Transverse colon (tissue), 4 donors: ENCODE measurements around the gene PARP3. TPM values are rescaled to one million over a fixed set of nuclear protein-coding genes. Genes with fewer than 3 reads are reported as not detected.
"Not testable (repeated sequence)": the region's sequence is repeated elsewhere in the genome, so short reads cannot be mapped to it uniquely, and the experiment has no call there.

Experiments
- DNase-seq: peaks from one replicate; pipeline ENCODE4 v3.0.0-alpha.2; 2019
- H3K27ac ChIP-seq, 4 donors: fragments of 200-600 bp; sonication (generic); 2 replicates each; pipeline ENCODE4 v1.5.1; 2016 to 2018; ENCODE audit warnings: inconsistent platforms in 4 of 4
- H3K27me3 ChIP-seq: fragments of 200-600 bp; sonication (generic); 2 replicates; pipeline ENCODE4 v1.5.1; 2017; ENCODE audit warnings: inconsistent platforms
- H3K36me3 ChIP-seq, 4 donors: fragments of 200-600 bp; sonication (generic); 2 replicates each; pipeline ENCODE4 v1.5.1; 2017 to 2019; ENCODE audit warnings: inconsistent platforms in 4 of 4
- H3K4me1 ChIP-seq, 4 donors: fragments of 200-600 bp; sonication (generic); 2 replicates each; pipeline ENCODE4 v1.5.1; 2017 to 2020; ENCODE audit warnings: inconsistent platforms in 4 of 4
- H3K4me3 ChIP-seq, 4 donors: fragments of 200-600 bp; sonication (generic); 1 replicate in 1 of 4; 2 replicates in 3 of 4; pipeline versions ENCODE4 v1.5.1 to v1.6.1; 2017 to 2019; ENCODE audit warnings: inconsistent platforms in 4 of 4
- H3K9me3 ChIP-seq, 2 donors: fragments of 200-600 bp; sonication (generic); 2 replicates each; pipeline ENCODE4 v1.5.1; 2017 to 2019; ENCODE audit warnings: inconsistent platforms in 2 of 2
- CTCF ChIP-seq, 5 experiments: fragments of 200-600 bp in 3 of 5; fragments of 450-650 bp in 2 of 5; sonication (generic) in 3 of 5; IDR thresholded peaks; 1 replicate in 2 of 5; 2 replicates in 3 of 5; pipeline ENCODE4 v1.5.1; 2016 to 2017; ENCODE audit warnings: antibody characterized with exemption in 5 of 5, inconsistent platforms in 3 of 5, mild to moderate bottlenecking in 2 of 5, moderate library complexity in 1 of 5
- EP300 ChIP-seq: sonication (generic); formaldehyde crosslinking; IDR thresholded peaks from one replicate; pipeline ENCODE4 v1.6.1; 2017; ENCODE audit warnings: antibody characterized with exemption, low read depth
- POLR2A ChIP-seq: fragments of 450-650 bp; IDR thresholded peaks from one replicate; pipeline ENCODE4 v1.6.1; 2016; ENCODE audit warnings: antibody characterized with exemption, mild to moderate bottlenecking, moderate library complexity
- POLR2AphosphoS5 ChIP-seq, 3 donors: sonication (generic); formaldehyde crosslinking; IDR thresholded peaks; one replicate each; pipeline ENCODE4 v1.6.1; 2016; ENCODE audit warnings: antibody characterized with exemption in 3 of 3
- WGBS, 2 donors: methylation state at CpG; one replicate each; pipeline ENCODE4 v1.1.5; 2018; ENCODE audit warnings: low coverage in 1 of 2; 5-methylcytosine and 5-hydroxymethylcytosine counted together
- in situ Hi-C, 4 donors: fragments of 200-750 bp; cut with MboI; loops; one replicate each; pipeline versions ENCODE4 v1.15.0 to v1.15.1; 2017; ENCODE audit warnings: low sequenced_read_pairs in 3 of 4, low pct_ligation_motif_present in 1 of 4, low pct_unique_long_range_greater_than_20kb in 1 of 4
- intact Hi-C: fragments of 100-400 bp; cut with DNase I; formaldehyde crosslinking; loops from one replicate; pipeline ENCODE4 v1.15.1; 2023; ENCODE audit warnings: low total_unique reads
- total RNA-seq, 4 donors: library from RNA; depleted of rRNA; stranded (reverse); fragments of >200 nt; gene quantifications; one replicate each; pipeline ENCODE4 v1.1.0, GENCODE V29; 2016

PARP3 gene
- total RNA-seq, 4 donors from 2014 or later = 18.3 to 64.7 (median 42.1) TPM

GRCh38 chr3:51985063-51985462 is 42.9 kb downstream of the PARP3 start:
- intact Hi-C loops (no loop called here), in situ Hi-C loops (no loop called here)
- Histone ChIP-seq H3K9me3 (no peaks in the 10 kb centered on the region), H3K4me3 (no peak overlapping the region), H3K4me1 (peaks cover 18 to 48% (median 35%) of the 10 kb centered on the region in 4 donors), H3K27ac (peak overlapping the region in 3 of 4 donors; percentile 13 to 93 (median 66)), H3K27me3 (no peaks in the 10 kb centered on the region), H3K36me3 (no peaks in the 10 kb centered on the region)
- DNase-seq = no peak
- TF ChIP-seq EP300 (no peak), CTCF (IDR thresholded peaks at IDR 0.05) (no peak), POLR2AphosphoS5 (IDR thresholded peaks at IDR 0.05) (no peak), POLR2A (no peak)
- WGBS, 2 donors = 91% methylated on average over 6 of the region's 6 CpGs; no CpG with 5 or more reads in 1 of the 2 donors

- peak; percentile 67 for DNase-seq
Measured at GRCh38 chr3:51986010-51986947, 44.1 kb downstream of the PARP3 start.

DNA sequence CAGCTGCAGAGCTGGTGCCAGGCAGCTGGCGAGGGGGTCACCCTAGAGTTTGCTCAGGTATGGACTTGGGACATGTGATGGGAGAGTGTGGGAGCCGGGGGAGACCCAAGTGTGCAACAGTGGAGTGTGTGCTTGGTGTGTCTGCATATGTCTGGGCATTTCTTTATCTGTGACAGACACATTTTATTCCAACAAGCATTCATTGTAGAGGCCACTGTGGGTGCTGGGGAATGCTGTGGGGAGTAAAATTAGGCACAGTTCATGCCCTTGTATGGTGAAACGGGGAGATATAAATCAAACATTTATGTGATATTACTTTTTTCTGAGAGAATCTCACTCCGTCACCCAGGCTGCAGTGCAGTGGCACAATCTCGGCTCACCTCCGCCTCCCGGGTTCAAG is 45.4 kb downstream of the PARP3 start:
- Histone ChIP-seq H3K4me3 (no peak overlapping the region), H3K27me3 (no peaks in the 10 kb centered on the region), H3K4me1 (peaks cover 11 to 29% (median 23%) of the 10 kb centered on the region in 4 donors), H3K9me3 (no peaks in the 10 kb centered on the region), H3K36me3 (no peaks in the 10 kb centered on the region), H3K27ac (no peak overlapping the region)
- WGBS, 2 donors = 85 to 90% methylated on average over 5 to 7 of the region's 7 CpGs
- intact Hi-C loops (no loop called here), in situ Hi-C loops (no loop called here)
- TF ChIP-seq POLR2A (no peak), CTCF (IDR thresholded peaks at IDR 0.05) (no peak), EP300 (no peak), POLR2AphosphoS5 (IDR thresholded peaks at IDR 0.05) (no peak)
- no peak for DNase-seq

More at GRCh38 chr3:51986010-51986947, 44.1 kb downstream of the PARP3 start:
- H3K27me3 ChIP-seq = no peaks in the 10 kb centered on the region
- 60 to 78% methylated on average over 1 to 9 of the region's 12 CpGs for WGBS, 2 donors
- intact Hi-C loops = no loop called here
- H3K36me3 ChIP-seq = no peaks in the 10 kb centered on the region
- no peaks in the 10 kb centered on the region for H3K9me3 ChIP-seq
- no peak overlapping the region for H3K4me3 ChIP-seq
- in situ Hi-C loops = no loop called here
- peak overlapping the region; percentile 57 to 93 (median 65) for H3K27ac ChIP-seq
- H3K4me1 ChIP-seq = peaks cover 18 to 42% (median 33%) of the 10 kb centered on the region in 4 donors
- TF ChIP-seq POLR2A (no peak), POLR2AphosphoS5 (IDR thresholded peaks at IDR 0.05) (peak in 1 of 3 donors; percentile 46)

GRCh38 chr3:51988286-51989146 is 46.4 kb downstream of the PARP3 start:
- in situ Hi-C loops = no loop called here
- TF ChIP-seq EP300 (no peak), POLR2A (no peak), POLR2AphosphoS5 (IDR thresholded peaks at IDR 0.05) (no peak), CTCF (IDR thresholded peaks at IDR 0.05) (no peak)
- H3K27ac ChIP-seq = no peak overlapping the region
- peaks cover 0 to 5% (median under 1%) of the 10 kb centered on the region in 4 donors for H3K36me3 ChIP-seq
- H3K4me1 ChIP-seq = peaks cover 9 to 29% (median 20%) of the 10 kb centered on the region in 4 donors
- whole genome bisulfite sequencing, 2 donors = 83 to 87% methylated on average over 6 to 15 of the region's 15 CpGs
- intact Hi-C loops = no loop called here
- H3K9me3 ChIP-seq = no peaks in the 10 kb centered on the region
- no peak for DNase-seq
- H3K27me3 ChIP-seq = no peaks in the 10 kb centered on the region
- no peak overlapping the region for H3K4me3 ChIP-seq

GRCh38 chr3:51990501-51990971 is 48.4 kb downstream of the PARP3 start:
- H3K27me3 ChIP-seq, H3K27ac ChIP-seq, DNase-seq, H3K9me3 ChIP-seq, in situ Hi-C loops, H3K4me3 ChIP-seq, intact Hi-C loops: not testable (repeated sequence)
- Histone ChIP-seq H3K4me1 (peaks cover 8 to 34% (median 24%) of the 10 kb centered on the region in 4 donors), H3K36me3 (peaks cover 0 to 18% (median 7%) of the 10 kb centered on the region in 4 donors)
- WGBS, 2 donors = 82% methylated on average over 27 of the region's 38 CpGs; no CpG with 5 or more reads in 1 of the 2 donors
